Dedifferentiated amniotic fluid mesenchymal stem cell (primary cell): ENCODE results near the gene EEF1A2.

Experiments used
- DNase-seq: peaks from one replicate; pipeline ENCODE4 v3.0.0-alpha.2; 2016; ENCODE audit errors: extremely low spot score

The EEF1A2 gene

DNA sequence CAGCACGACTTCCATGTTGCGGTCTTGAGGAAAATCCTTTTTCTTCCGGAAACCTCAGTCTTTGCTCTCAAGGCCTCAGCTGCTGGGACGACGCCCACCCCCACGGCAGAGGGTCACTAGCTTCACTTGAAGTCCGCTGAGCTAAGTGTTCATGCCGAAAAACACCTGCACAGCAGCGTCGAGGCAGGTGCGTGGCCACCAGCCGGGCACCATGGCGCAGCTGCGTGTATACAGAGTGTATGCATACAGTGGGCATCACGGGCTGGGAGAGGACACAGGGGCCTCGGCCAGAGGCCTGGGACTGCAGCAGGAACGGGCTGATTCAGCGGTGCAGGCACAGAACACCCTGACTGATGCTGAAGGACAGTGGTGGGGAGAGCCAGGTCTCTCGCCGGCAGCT, 46.5 kb downstream of the EEF1A2 start:
- DNase-seq: no peak

DNA sequence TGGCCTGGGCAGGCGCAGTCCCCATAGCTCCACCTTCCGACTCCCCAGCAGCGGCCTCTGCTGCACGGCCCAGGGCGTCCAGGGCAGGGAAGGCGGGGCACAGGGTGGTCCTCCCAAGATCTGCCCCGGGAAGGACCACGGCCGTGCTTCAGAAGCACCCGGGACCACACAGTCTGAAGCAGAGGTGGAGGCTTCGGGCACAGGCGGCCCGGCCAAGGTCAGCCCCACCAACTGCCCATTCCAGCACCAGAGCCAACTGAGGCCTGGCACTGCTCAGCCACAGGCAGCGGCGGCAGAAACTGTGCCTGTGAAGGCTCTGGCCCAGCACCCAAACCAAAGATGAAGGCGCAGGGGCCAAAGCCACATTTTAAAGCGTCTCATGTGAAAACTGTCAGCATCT, 47.1 kb downstream of the EEF1A2 start:
- DNase-seq: no peak

DNA sequence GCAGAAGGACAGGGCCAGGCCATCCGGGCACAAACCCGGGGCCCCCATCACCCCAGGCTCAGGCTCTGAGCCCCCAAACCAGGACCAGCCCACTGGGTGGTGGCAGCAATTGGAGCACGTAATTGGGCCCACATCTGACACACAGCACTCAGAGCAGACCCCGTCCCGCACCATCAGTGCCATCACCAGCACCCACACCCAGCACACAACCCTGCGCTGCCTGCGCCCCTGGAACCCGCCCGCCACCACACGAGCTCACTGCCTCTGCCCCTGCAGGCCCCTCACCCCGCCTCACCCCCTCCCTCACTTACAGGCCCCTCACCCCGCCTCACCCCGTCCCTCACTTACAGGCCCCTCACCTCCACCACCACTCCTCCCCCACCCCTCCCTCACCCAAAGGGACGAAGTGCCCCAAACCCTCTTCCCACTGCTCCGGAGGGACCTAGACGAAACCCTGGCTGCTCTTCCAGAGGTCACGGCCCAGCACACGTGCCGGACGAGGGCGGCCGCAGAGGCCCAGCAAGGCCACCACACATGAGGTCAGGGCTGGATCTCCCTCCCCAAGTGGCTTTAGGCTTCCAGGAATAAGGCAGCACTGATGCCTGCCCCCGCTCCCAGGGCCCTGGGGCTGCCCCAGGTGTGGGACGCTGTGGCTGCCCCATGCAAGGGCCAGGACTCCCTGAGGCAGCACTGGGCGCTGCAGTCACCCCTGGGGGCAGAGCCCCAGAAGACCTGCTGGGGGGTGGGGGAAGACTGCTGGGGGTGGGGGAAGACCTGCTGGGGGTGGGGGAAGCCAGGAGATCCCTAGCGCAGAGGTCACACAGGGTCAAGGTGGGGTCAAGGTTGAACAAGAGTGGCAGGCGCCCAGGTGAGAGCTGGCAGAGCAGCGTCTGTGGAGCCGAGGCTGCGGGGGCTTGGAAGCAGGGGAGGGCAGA, 48.8 kb downstream of the EEF1A2 start:
- no peak for DNase-seq

DNA sequence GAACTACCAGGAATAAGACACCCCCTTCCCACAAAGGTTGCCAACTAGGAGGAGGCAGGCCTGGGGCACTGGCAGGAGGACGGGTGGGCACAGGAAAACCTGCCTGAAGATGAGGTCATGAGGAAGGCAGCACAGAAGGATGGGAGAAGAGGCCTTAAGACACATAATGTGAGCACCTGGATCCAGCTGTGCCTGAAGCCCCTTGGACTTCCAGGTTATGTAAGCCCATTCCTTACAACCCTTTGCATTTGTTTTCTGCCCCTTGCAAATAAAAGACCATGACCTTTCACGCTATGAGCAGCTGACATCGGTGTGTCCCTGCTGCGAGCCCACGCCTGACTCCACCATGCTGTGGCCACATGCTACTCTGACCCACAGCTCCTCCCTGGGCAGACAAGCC, 49.9 kb downstream of the EEF1A2 start:
- DNase-seq: no peak

DNA sequence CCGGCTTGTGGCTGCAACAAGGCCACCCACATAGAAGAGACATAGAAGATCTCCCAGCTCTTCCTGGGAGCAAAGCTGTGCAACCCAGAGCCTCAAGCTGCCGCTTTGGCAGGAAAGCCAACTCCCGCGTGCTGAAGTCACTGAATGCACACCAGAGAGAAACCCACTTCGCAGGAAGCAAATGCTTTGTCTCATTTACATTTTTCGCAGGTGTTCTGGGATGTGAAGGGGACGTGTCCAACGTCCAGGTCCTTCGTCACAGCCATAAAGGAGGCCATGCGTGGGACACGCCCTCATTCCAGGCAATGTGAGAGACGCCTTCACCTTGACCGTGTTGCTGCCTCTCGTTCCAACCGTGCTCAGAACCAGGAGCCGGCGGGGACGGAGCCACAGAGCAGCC, 50.9 kb downstream of the EEF1A2 start:
- DNase-seq: no peak

DNA sequence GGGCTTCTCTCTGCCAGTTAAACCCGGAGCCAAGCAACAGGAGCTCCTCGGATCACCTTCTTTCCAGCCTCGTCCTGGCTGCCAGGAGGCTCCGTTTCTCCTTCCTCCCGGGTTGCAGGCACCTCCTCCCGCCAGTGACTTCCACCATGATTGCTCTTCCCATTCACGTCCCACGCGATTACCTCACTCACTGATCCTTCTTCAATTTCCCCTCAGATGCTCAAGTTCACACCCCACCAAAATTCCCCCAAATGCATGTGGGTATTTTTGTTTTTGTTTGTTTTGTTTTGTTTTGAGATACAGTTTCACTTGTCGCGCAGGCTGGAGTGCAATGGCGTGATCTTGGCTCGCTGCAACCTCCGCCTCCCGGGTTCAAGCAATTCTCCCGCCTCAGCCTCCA, 51.6 kb downstream of the EEF1A2 start:
- DNase-seq: no peak

DNA sequence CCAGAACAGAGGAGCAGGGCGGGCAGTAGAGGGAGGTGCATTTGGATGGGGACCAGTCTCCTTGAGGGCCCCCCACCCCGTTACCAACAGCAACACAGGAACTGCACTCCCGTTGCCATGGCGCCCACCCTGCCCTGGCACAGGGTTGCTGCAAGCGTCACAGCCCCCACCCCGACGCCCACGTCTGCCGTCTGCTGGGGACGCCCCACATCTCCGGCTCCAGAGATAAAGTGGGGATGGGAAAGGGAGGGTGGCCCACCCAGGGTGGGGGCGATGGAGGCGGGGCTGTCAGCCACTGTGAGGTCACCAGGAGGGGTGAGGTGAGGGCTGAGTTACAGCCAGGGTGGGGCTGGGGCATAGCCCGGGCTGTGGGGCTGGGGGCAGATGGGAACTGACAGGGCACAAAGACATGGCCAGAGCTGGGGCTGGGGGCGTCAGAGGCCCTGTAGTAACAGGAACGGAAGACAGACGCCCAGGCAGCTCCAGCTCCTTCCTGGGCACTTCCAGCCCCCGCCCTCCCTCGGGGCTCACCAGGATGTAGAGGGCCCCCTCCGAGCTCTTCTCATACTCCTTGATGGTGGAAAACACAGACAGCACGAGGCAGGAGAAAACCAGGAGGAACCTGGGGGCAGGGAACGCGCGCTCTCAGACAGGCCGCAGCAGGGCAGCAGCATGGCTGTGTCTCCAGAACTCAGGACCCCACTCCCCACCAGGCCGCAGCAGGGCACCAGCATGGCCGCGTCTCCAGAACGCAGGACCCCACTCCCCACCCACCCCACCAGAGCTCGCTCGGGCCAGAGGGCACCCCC, 52.5 kb downstream of the EEF1A2 start:
- no peak for DNase-seq

DNA sequence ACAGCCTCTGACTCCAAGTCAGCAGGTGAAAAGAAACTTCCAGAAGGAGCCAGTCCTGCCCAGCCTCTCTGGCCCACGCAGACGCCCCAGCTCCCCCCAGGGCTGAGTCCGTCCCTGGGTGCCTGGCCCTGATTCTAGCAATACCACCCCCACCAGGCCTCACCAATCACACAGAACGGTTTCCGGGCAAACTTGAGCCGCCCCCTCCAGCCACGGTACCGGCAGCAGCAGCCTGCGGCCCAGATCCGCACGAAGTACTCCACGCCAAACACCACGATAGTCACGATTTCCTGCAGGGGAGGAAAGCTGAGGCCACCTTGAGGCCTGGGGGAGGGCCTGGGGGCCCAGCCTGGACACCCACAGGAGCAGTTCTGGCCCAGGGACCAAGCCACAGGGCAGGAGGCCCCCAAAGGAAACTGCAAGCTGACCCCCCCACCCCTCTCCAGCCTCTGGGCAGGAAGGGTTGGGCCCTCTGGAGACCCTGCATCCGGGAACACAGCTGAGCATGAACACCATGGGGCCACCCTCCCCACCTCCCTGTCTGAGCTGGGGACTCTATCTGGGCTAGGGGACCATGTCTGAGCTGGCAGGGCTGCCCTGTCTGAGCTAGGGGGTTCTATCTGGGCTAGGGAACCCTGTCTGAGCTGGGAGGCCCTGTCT, 53.7 kb downstream of the EEF1A2 start:
- DNase-seq: no peak

DNA sequence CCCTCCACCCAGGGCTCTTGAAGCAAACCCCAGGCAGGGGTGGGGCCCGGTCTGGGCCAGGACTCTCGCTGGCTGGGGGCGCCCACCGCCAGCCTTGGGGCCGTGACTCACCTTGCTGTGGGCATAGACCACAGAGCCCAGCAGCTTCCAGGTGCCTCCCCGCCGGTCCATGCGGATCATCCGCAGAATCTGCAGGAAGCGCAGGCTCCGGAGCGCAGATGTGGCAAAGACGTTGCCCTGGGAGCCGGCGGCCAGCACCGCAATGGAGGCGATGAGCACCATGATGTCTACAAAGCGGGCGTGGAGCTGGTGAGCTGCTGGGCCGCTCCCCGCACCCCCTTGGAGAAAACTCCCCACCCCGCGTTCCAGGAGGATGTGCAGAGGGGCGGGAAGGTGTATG, 54.3 kb downstream of the EEF1A2 start:
- DNase-seq: no peak

DNA sequence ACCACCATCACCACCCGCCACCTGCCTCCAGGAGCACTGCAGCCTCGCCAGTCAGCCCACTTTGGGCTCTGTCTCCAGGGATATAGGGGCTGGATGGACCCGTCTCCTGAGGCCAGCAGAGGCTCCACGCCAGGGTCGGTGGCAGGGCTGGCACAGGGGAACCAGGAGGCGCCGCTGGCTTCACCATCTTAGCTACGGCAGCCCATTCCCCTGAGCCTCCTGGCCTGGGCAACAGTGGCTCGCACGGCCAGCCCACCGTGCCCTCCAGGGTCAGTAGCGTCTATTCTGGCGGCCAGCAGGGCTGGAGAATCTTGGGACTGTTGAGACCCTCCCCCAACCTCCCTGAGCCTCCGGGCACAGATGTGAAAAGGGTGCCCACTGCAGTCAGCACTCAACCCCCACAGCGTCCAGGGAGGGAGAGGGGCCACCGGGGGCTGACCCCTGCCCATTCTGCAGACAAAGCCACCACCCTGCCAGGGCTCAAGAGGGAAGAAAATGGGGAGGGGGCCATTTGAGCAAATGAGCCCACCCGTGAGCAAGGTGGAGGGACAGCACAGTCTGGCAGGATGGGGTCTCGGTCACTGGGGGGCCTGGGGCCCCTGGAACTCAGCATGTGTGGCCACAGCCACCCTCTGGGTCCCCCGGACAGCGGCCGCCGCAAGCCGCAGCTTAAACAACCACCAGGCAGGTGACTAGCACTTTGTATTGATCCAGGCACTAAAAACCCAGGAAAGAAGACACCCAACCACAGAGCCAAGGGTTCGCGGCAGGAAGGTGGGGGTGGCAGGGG, 55.1 kb downstream of the EEF1A2 start:
- DNase-seq: no peak

DNA sequence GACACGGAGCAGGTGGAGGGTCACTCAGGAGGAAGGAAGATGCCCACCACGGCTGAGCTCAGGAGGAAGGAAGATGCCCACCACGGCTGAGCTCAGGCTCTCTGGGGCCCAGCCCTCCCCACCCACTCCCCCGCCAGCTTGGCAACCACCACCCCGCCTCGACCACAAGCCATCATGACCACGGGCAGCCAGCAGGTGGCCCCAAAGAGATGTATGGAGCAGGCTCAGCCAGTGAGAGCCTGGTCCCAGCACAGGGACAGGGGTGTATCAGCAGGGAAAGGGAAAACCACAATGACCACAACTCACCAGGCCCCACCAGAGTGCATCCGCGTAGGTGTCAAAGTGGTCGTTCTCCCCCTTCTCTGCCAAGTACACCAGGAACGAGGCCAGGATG, 56.8 kb downstream of the EEF1A2 start:
- no peak for DNase-seq

DNA sequence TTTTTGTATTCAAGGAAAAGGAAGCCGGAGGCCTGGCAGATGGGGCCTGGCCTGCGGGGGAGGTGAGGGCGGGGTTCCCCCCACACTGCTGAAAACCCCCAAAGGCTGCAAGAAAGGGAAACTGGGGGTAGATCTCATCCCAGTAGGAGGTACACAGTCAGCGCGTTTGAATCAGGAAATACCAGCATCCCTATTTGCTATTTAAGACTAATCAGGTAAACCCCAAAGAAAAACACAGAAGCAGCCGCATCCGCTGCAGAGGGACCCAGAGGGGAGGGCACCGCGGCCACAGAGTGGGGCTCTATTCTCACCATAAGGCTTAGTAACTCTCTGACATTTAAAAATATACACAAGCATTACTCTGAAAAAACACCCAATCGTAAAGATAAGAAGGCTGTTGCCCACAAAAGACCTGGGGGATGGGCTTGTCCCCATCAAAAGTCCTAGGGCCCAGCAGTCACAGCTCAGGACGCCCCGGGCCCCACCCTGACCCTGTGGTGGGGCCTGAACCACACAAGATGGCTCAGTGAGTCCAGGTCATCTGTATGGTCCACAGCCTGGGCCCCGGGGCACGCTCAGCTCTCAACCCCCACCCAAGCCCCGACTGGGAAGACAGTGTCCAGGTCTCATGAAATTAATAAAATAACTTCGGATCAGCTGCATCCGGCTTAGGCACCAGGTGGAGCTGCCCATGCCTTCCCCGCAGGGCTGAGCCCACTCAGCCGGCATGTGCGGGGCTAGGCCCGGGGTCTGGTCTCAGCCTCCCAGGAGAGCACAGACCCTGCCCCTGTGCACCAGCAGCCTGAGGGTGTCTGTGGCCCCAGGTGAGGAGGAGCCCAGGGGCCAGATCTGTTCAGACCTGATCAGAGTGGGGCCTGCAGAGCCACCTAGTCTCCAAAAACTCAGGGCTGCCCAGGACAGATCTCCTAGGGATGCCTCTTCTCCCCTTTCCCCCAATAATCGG, 57.5 kb downstream of the EEF1A2 start:
- no peak for DNase-seq

DNA sequence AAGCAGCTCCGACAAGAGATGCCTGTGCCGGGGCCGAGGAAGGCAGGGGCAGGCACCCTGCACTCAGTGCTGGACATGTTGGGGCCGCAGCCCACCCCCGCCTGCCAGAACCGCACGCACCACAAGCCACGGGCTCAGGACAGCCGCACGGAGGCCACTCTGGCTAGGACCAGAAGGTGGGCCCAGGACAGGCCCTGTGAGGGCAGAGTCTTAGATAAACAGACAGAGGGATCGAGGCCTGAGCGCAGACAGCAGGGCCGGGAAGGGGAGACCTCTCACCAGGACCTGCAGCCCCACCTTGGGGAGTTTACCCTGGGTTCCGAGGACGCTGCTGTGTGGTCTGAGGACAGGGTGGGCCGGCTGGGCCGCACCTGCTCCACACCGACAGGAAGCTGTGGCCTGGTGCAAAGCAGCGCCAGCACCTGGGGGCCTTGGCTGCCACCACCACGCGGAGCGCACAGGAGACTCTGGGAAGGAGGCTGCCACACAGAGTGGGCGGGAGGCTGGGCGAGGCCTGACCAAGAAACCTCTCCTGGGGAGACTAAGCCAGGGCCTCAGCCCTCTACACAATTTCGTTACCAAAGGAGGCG, 58.4 kb downstream of the EEF1A2 start:
- no peak for DNase-seq

DNA sequence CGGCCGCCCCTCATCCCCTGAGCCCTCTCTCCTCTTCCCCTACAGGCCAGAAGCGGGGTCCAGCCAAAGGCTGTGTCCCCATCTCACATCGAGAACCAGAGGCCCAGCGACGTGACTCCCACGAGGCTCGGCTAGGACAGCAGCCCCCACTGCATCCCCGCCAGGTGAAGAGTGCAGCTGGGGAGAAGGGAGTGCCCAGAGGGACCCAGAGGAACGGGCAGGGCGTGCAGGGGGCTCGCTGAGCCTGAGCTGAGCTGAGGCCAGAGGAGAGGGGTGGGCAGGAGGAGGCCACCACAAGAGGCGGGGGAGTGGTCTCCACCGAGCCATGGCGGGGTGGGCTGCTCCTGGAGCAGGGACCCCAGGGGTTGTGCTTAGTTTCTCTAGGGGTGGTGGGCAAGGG, 59.0 kb downstream of the EEF1A2 start:
- no peak for DNase-seq

DNA sequence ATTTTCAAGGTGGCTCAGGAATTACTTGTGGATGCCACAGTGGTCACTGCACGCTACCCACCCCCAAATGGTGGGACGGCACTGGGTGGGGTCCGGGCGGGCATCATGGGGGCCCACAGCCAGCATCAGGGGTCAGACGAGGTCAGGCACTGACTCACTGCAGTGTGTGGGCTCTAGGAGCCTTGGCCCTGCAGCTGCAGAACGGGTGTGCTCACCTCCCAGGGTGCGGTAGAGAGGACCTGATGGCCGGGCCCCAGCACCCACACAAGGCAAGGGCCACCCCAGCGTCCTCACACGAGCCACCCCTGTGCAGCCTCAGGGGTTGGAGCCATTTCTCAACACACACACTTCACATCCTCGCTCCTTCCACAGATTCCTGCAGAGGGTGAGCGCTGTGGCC, 60.8 kb downstream of the EEF1A2 start:
- no peak for DNase-seq
